ENCODE results near the gene ZBTB20. TPM values are rescaled to one million over a fixed set of nuclear protein-coding genes. Genes with fewer than 3 reads are reported as not detected.

Gene ZBTB20
- total RNA-seq, 1 experiment from 2014 or later, result 2.5 TPM

DNA sequence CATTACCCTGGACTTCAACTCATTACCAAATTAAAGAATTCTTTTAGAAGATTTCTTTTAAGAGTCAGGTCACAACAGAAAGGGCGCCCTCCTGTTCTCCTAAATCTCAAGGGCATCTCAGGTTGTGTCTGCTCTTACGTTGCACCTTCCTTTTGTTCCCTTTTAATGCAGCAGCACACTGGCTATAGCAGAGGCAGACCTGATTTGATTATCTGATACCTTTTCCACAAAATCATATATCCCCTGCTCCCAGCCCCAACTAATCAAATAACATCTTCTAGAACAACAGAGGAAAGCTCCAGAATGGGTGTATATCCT is 813.2 kb downstream of the ZBTB20 start:
- DNase-seq (ENCODE audit: low read depth), result no peak

DNA sequence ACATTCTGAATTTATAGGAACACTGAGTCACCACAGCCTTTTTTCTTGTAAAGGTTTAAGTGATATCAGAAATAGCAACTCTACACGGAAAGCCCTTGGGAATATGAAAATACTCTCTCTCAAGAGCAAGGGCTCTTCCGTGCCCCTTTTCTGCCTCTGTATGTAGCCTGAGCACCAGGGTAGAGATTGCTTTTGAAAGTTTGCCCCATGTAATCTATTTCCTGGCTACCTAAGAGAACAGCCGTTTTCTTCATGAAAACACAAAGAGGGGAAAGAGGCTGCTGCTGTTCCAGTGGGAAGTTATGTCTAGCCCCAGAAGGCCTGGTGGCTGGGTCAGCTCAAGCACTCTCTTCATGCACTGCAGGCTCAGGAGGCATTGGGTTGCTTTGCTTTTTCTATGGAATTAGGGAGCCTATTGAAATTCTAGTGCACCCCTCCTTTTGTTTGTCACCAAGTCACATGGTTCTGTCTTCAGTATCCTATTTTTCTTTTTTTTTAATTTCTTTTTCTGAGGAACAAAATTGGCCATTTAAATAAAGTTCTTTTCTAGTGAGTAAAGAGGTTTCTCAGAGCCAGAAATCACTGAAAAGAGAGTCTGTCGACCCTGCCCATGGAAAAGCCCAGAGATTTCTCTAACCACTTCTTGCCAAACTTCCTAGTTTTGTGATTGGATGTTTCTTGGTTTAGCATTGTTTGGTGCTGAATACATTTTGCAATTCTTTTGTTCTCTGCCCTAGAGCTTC is 813.7 kb downstream of the ZBTB20 start:
- DNase-seq (ENCODE audit: low read depth), result no peak

DNA sequence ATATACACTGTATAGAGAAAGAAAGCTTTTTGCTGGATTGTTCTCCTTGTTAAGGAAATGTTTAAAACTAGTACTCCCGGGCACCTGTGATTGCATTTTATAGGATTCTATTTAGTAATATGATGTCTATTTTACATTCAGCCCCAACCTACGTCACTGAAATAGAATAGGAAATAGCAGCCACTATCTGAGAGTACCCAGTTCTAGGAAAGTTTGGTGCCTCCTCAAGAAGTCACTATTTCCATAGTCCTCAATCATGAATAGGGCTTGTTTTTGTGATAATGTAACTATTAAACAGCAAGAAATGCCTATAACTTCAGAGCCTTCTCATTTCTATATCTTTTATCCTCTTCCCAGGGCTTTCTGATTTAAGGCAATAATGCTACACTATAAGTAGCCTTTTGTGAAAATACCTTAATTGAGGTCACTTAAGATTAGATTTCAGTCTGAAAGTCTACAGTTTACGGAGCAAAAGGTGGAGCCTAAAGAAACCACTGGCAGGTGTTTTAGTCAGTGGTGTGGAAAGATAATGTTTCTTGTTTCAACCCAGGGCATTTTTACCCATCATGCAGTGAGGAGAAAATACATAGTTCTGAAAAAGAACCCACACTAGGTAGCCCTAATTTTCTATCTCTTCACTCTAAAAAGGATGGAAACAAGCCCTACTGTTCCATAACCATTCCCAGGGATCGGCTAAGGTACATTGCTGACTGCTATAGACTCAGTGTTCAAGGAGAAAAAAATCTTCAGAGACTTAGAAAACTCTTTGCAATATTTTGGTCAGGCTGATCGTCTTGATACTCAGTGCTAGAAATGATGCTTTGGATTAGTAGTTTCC is 814.5 kb downstream of the ZBTB20 start:
- DNase-seq (ENCODE audit: low read depth), result no peak

DNA sequence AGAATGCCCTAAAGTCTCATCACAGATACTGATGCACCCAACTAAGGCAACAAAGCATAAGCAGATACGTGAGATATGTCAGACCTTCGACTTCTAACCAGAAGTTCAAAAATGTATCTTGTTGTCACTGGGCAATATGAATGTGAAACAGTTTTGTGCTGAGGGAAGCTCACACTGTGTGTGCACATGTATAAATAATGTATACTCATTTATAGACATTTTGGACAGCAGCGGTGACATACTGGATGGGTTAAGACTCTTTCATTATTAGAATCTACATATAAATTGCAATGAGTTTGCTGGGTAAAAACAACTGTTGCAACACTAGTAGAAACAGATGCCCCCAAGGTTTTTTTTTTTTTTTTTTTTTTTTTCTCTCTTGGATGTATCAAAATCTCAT is 815.4 kb downstream of the ZBTB20 start:
- DNase-seq (ENCODE audit: low read depth), result no peak

DNA sequence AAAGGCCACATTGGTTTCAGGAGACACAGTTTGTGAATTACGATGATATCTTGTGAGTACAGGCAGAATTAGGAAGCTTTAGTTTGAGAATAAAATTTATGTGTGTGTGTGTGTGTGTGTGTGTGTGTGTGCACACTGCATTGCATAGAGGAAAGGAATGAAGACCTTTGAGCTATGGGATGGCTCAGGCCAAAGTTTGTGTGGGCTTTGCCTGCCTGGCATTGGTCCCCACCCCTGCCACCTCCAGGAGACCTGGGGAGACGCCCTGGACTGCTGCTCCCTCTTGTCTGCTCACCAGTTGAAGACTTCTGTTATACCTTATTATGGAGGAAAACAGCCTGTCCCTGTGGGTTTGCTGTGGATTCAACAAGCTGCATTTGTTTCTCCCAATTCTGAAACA is 816.1 kb downstream of the ZBTB20 start:
- no peak for DNase-seq (ENCODE audit: low read depth)

DNA sequence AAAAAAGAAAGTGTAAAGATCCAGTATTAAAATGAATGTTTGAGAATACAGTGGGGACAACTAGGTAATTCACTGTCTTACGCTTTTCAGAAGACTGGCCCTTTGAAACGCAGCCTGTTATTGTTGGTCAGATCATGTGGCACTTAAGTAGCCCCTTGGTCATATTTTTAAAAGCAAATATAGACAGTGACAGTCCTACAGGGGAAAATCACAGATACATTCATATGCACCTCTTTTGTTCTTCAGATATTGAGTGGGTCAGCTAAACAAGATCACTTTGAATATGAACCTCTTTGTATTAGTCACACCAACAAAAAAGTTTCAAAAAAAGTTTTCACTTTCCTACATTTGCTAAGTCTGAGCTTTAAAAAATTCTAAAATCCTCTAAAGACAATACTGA is 817.3 kb downstream of the ZBTB20 start:
- DNase-seq (ENCODE audit: low read depth), result no peak

DNA sequence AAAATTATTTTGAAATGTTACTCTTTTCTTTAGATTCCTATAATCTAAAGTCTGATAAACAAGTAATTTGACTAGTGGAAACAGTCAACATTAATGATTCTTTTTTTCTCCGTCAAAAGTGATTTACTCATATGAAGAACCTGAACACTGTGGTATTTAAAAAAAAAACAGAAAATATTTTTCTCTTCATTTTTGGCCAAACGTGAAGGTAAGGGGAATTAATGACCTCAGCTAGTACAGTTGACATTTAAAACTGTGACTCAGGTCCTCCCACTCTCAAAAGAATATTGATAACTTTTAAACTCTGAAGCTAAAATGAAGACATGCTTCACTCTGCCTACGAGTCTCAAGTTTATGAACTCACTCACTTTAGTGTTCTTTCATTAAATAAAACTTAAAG is 818.7 kb downstream of the ZBTB20 start:
- DNase-seq (ENCODE audit: low read depth), result no peak

DNA sequence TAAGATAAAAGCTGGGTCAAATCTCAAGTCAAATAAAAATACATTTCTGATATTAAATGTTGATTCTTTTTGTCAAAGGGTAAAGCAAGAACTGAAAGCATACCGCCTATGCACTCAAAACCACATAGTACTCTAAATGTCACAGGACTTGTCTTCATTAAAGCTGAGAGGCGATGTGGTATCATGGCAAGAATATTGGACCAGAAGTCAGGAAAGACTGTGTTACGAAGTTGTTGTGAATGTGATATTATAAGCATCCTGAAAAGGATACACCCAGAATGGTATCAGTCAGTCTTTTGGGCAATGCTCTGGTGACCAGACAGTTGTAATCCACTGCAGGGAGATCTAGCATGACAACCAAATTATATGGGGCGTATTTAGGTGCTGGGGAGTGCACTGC is 819.4 kb downstream of the ZBTB20 start:
- DNase-seq (ENCODE audit: low read depth), result no peak

DNA sequence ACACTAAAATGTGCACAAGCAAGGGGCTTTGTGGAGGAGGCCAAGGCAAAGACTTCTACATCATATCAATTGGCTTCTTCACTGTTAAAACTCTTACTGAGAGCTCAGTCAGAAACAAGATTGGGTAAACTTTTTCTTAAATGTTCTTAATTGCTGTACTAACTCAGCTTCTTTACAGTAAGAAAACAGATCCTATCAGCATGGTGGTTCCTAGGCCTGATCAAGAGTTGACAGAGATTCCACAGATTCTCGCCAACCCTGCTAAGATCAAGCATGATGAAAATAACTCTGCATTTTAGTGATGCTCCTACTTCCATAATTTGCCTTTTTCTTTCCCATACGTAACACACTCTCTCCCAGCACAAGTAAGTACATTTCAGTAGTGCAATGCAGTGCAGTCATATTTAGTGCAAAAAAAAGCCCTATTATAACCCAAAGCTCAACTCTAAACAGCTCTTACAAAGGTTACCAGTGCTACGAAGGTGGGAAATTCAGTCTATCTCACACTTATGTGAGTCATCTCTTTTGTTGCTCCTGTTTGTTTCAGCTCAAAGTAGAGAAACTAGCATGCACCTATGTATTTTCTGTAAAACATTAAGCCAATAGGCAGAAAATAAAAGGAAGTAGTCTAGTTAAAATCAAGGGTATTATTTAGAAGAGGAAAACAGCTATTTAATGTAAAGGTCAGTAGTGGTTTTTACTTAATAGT is 823.4 kb downstream of the ZBTB20 start:
- no peak for DNase-seq (ENCODE audit: low read depth)

DNA sequence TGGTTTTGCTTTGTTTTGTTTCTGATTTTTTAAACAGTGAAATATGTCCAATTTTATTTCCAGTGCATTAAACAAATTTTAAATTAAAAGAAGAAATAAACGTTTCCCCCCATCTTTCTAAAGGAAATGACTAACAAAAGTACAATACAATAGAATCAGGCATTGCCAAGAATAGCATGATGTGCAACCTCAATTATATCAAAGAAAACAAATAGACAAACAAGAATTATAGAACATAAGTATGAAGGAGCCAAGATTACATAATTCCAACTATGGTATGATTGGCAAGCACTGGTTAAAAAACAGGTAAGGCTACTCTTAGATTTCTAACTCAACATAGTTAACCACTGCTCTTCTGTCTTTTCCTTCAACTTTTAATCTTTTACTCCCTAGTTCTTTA is 826.8 kb downstream of the ZBTB20 start:
- DNase-seq (ENCODE audit: low read depth), result no peak

DNA sequence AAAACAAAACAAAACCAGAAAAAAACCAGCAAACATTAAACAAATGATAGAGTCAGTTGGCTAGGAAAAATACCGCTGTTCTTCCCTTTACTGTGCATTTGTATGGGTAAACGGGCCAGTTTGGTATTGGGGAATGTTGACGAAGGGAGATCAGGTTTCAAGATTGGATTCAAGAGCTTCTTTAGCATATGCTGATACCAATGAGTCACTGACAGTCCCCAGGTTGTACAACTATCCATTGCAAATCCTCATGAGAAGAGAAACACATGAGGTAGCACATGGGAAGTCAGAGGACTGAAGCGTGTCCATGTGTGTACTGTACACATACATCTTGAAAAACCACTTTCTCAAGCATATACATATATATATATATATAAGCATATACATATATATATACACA is 827.6 kb downstream of the ZBTB20 start:
- peak; percentile 62 for DNase-seq (ENCODE audit: low read depth)

DNA sequence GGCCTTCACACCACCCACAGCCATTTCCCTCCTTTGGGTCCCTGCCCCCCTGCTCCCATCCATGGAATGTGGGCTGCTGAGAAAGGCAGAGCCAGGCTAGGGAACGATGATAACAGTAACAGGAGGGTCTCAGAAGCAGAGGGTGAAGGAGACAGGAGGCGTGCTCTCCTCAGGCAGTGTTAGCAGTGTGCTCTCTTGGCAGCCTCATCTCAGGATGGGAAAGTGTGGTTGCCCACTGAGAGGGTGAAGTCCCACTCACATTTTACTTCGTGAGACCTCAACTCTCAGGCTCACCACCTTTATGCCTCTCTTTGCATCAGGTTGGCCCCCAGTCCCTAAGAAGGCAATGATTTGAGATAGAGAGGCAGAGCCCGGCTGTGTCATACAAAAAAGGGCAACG is 828.8 kb downstream of the ZBTB20 start:
- DNase-seq (ENCODE audit: low read depth), result no peak

DNA sequence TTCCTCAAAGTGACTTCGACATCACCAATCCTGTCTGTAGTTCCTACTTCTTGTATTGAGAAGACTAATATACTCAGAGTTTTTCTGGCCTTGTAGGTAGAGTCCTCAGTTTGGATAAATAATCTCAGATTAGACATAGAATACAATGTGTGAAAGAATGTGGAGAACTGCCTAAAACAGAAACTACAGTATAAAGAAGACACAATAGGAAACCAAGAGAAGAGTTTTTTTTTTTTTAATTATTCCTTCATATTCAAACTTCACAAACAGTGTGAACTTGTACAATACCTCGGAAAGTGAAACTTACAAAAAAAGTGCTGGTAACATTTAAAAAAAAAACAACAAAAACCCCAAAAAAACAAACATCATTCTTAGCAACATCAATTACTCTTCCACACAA is 832.8 kb downstream of the ZBTB20 start:
- no peak for DNase-seq (ENCODE audit: low read depth)

DNA sequence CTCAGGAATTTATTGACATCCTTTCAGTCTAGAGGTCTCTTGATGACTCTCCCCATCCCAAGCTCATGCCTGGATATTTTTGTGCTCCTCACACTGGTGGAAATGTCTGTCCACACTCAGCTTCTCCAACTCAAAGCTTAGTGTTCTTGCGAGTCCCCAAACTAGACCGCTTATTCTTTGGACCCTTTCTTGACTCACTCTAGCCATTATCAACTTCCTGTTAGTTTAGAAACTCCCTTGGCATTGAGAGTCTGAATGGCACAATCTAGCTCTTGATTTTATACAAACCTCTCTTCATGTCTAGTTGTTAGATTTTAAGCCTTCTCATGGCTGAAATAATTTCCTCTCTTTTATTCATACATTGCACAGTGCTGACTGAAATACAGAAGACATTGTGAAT is 833.7 kb downstream of the ZBTB20 start:
- DNase-seq (ENCODE audit: low read depth), result no peak

DNA sequence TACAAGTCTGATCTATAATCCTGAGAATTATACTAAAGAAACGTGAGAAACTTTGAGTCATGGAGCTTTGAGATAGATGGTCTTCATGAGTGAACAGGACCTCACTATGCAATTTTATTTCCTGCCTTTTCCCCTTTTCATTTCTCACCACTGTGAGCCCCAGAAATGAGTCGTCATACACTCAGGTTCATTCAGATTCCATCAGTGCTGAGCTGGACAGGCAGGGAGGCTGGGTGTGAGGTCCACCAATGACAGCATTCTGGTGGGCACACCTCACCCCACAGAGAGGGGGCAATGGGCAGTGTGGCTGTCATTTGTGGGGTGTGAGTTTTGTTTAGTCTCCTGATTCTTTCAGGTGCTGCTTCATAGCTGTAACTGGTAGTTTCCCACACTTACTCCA is 836.4 kb downstream of the ZBTB20 start:
- DNase-seq (ENCODE audit: low read depth), result no peak

DNA sequence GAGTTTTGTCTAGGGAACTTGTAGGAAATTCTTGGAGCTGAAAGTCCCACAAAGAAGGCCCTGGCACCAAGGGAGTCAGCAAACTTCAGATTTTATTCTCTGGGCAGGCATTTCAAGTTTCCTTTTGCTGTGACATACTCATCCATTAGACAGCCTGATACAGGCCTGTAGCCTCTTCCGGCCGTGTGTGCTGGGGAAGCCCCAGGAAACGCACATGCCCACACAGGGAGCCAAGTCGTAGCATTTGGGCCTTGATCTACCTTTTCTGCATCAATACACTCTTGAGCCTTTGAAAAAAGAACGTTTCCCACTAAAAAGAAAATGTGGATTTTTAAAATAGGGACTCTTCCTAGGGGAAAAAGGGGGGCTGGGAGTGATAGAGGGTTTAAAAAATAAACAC is 838.3 kb downstream of the ZBTB20 start:
- no peak for DNase-seq (ENCODE audit: low read depth)

DNA sequence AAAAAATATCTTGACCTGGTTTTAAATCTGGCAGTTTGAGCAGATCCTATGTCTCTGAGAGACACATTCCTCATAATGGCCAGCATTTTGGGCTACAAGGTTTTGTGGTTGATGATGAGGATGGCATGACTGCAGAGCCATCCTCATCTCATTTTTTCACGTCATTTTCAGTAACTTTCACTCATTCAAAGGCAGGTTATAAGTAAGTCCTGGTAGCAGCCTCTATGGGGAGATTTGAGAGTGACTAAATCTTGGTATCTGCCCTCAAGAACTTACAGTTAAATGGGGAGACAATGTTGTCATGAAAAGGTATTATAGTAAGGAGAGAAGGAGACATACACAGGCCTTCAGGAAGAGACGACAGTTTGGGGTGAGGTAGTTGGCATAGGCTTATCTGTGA is 838.7 kb downstream of the ZBTB20 start:
- DNase-seq (ENCODE audit: low read depth), result no peak

DNA sequence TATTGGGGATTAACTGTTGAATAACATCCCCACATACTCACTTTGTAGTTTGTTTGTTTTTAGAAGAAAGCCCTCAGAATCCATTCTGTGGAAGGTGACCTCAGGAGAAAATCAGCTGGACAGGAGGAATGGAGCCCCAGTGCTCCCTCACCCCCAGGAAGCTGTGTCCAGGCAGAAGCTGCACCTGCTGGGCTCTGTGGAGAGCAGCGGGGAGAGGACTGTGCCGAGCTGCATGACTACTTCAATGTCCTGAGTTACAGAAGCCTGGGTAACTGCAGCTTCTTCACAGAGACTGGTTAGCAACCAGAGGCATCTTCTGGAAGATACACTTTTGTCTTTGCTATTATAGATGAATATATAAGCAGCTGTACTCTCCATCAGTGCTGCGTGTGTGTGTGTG is 839.3 kb downstream of the ZBTB20 start:
- DNase-seq (ENCODE audit: low read depth), result no peak

DNA sequence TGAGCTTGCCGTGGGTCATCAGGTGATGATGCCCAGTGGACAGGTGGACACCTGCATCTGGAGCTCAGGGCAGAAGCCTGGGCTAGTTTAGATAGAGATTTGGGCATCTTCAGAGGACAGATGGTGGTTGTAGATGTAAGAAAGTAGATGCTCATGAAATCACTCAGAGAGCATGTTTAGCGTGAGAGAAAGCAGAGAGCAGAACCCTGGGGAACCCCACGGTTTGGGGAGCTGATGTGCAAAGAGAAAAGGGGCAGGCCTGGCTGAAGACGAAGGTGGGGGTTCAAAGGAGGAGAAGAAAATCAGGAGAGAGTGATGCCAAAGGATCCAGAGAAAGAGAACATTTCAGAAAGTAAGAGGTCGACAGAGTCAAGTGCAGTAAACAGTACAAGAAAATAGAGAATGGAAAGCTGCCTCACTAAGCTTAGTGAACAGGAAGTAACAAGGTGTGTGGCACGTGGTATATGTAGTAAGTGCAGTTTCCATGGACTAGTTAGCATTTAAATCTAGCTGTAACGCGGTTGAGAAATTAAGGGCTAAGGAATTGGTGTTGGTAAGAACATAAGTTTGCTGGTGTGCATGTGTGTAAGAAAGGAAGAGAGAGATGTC is 839.8 kb downstream of the ZBTB20 start:
- no peak for DNase-seq (ENCODE audit: low read depth)

DNA sequence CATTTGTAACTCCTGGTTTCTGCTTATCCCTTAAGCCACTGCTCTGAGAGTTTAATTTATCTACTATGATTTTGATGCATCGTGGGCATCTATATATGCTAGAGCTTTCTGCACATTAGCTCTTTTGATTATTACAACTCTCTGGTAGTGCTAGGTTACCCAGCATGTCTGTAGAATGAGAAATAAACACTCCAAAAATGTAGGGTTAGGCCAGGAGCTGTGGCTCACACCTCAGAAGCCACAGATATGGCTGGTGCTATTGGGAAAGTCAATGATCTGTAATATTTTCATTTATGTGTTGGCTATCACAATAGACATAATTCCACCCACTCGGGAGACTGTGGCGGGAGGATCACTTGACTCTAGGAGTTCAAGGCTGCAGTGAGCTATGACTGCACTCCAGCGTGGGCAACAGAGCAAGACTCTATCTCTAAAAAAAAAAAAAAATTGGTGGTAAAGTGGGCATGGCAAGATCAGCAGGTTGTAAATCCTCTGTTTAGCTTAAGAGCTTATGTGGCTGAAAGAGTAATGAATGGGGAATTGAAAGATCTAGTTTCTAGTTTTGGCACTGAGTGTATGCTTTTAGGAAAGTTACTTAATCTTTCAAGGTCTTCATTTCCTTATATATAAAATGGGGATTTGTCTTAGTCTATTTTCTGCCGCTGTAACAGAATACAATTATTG is 847.0 kb downstream of the ZBTB20 start:
- DNase-seq (ENCODE audit: low read depth), result no peak

DNA sequence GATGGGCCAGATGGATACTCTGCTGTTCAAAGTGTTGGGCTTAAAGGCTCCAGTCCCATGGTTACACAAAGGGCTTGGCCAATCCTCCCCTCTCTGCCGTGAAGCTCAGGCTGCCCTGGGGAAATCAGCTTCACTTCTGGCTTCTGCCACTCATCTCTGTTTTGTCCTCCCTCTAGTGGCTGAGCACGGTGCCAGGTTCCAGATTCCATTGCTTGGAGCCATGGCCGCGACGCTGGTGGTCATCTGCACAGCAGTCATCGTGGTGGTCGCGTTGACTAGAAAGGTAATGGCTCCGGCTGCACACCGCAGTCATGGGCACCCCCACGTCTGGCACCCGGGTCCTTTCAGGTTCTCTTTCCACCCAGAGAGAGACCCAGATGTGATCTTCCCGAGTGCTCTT is 847.7 kb downstream of the ZBTB20 start:
- DNase-seq (ENCODE audit: low read depth), result peak; percentile 58

DNA sequence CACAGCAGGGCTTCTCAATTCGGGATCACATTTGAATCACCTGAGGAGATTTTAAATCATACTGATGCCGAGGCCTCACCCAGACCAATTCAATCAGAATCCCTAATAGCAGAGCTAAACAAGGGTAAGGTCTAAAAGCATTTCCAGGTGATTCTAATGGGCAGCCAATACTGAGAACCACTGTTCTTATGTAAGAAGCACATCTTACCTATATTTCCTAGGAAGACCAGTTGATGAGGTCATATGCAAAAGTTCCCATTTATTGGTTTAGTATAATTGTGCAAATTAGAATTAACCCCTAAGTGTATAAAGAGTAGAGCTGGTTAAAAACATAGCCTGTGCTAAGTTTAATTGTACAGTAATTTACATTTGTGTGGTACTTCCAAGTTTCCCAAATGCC is 851.1 kb downstream of the ZBTB20 start:
- no peak for DNase-seq (ENCODE audit: low read depth)

All from Daoy (cell line).